RWPE2 (cell line): ENCODE data around the gene PPM1H.

Experiments
- ATAC-seq: fragments of 200-7000 bp; cut with Tn5 transposase; 3 replicates; pipeline ENCODE4 v1.9.1; 2021; ENCODE audit warnings: low read depth
- DNase-seq: peaks from one replicate; pipeline ENCODE4 v3.0.0-alpha.2; 2020; ENCODE audit warnings: low spot score
- H3K27ac ChIP-seq: fragments of 450-650 bp; 2 replicates; pipeline ENCODE4 v1.5.1; 2017; ENCODE audit warnings: mild to moderate bottlenecking; ENCODE audit not compliant: poor library complexity, severe bottlenecking
- H3K27me3 ChIP-seq: fragments of 250-450 bp; sonication (Bioruptor Pico); 2 replicates; pipeline ENCODE4 v1.5.1; 2021; ENCODE audit warnings: mild to moderate bottlenecking, moderate library complexity; ENCODE audit not compliant: insufficient read depth, poor library complexity, severe bottlenecking
- H3K36me3 ChIP-seq: fragments of 250-450 bp; sonication (Bioruptor Pico); 2 replicates; pipeline ENCODE4 v1.5.1; 2020; ENCODE audit warnings: low read depth, mild to moderate bottlenecking, moderate library complexity
- H3K4me1 ChIP-seq: fragments of 250-450 bp; sonication (Bioruptor Pico); 2 replicates; pipeline ENCODE4 v1.5.1; 2021; ENCODE audit warnings: mild to moderate bottlenecking, moderate library complexity; ENCODE audit not compliant: insufficient read depth, poor library complexity, severe bottlenecking
- H3K4me3 ChIP-seq: fragments of 250-450 bp; sonication (Bioruptor Pico); 2 replicates; pipeline ENCODE4 v1.5.1; 2021; ENCODE audit warnings: mild to moderate bottlenecking, moderate library complexity; ENCODE audit not compliant: severe bottlenecking
- H3K9me3 ChIP-seq: fragments of 250-450 bp; sonication (Bioruptor Pico); 2 replicates; pipeline ENCODE4 v1.5.1; 2021; ENCODE audit warnings: mild to moderate bottlenecking, moderate library complexity; ENCODE audit not compliant: severe bottlenecking
- TF ChIP-seq, protein P1 (sequence below): fragments of 450-650 bp; IDR thresholded peaks from one replicate; pipeline ENCODE4 v1.5.1; 2017; ENCODE audit warnings: mild to moderate bottlenecking, moderate library complexity; ENCODE audit not compliant: poor library complexity, severe bottlenecking

The PPM1H gene

DNA sequence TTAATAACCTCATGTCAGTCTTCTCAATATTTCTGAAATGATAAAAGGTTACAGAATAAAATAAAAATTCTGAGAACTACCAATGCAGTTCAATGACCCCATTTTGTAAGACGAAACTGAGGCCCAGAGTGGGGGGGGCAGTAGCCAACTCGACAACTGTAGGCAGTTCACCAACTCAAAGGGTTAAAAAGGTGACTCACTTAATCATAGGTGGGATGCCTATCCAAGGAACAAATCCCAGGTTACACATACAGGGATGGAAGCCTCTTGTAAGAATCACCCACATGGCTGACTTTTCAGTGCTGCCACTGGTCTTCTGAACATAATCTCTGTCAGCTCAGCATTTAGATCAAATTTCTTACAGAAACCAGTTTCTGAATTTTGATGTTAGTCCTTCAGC, 10.9 kb downstream of the PPM1H start:
- ATAC-seq (no peak), DNase-seq (no peak)
- Histone ChIP-seq H3K27ac (no peak overlapping the region), H3K4me3 (no peak overlapping the region), H3K27me3 (peaks cover 16% of the 10 kb centered on the region), H3K9me3 (no peaks in the 10 kb centered on the region), H3K4me1 (peaks cover 2% of the 10 kb centered on the region), H3K36me3 (no peaks in the 10 kb centered on the region)
- TF ChIP-seq, protein P1, sequence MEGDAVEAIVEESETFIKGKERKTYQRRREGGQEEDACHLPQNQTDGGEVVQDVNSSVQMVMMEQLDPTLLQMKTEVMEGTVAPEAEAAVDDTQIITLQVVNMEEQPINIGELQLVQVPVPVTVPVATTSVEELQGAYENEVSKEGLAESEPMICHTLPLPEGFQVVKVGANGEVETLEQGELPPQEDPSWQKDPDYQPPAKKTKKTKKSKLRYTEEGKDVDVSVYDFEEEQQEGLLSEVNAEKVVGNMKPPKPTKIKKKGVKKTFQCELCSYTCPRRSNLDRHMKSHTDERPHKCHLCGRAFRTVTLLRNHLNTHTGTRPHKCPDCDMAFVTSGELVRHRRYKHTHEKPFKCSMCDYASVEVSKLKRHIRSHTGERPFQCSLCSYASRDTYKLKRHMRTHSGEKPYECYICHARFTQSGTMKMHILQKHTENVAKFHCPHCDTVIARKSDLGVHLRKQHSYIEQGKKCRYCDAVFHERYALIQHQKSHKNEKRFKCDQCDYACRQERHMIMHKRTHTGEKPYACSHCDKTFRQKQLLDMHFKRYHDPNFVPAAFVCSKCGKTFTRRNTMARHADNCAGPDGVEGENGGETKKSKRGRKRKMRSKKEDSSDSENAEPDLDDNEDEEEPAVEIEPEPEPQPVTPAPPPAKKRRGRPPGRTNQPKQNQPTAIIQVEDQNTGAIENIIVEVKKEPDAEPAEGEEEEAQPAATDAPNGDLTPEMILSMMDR = no peak

DNA sequence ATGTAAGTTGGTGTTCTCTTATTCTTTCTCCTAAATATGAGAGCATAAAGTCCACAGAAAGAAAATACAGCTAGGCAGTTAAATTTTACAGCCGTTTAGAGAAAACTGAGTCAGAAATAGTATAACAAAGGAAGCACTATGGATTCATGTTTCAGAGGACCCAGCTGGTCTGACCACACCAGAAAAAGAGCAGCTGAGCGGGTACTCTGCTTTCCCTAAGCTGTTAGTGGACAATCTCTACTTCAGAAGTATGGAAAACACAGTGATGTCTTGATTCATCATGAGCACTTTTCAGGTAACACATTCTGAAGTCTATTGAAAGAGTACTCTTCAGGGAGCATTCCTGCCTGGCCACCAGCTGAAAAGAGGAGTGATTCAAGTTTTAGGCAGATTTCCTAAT, 12.4 kb downstream of the PPM1H start:
- H3K36me3 ChIP-seq = no peaks in the 10 kb centered on the region
- peaks cover 20% of the 10 kb centered on the region for H3K27me3 ChIP-seq
- ATAC-seq = no peak
- TF ChIP-seq, protein P1 = no peak
- H3K4me1 ChIP-seq = peaks cover 2% of the 10 kb centered on the region
- H3K27ac ChIP-seq = no peak overlapping the region
- no peak for DNase-seq
- no peaks in the 10 kb centered on the region for H3K9me3 ChIP-seq
- no peak overlapping the region for H3K4me3 ChIP-seq

DNA sequence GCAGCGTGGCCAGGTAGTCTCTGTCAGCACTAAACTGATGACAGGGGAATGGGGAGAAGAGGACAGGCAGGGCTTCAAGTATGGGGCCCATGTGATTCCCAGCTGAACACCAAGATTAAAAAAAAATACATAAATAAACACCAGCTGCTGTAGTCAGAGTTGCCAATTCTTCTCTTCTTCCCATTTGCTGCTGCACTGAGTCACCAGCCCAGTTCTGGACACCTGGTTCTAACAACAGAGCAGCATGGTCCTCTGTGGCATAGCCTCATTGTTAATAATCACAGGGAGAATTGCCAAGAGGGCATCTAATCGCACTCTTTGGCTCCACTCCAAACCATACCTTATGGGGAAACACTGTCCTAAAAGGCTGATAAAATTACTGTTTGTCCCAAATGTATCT, 15.1 kb downstream of the PPM1H start:
- no peak overlapping the region for H3K4me3 ChIP-seq
- TF ChIP-seq, protein P1 = no peak
- H3K9me3 ChIP-seq = no peaks in the 10 kb centered on the region
- H3K36me3 ChIP-seq = no peaks in the 10 kb centered on the region
- no peak overlapping the region for H3K27ac ChIP-seq
- H3K27me3 ChIP-seq = peaks cover 21% of the 10 kb centered on the region
- DNase-seq (no peak), ATAC-seq (peak; percentile 76)
- peaks cover 2% of the 10 kb centered on the region for H3K4me1 ChIP-seq

DNA sequence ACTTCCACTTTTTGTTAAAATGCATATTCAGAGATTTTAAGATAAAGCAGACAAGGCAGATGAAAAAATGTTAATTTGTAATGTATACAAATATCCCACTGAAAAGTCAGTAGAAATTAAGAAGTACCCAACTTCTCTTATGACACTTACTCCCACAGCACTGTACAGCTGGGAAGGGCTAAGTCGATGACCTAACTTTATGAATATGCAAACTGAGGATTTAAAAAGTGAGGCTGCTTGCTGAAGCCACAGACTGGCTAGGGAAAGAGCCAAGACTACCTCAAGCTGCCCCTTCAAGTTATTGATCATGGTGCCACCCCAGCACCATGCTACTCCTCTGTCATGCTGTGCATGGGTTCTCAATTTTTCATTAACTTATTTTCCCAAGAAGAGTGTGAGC, 17.0 kb downstream of the PPM1H start:
- DNase-seq (no peak), ATAC-seq (no peak)
- Histone ChIP-seq H3K4me3 (no peak overlapping the region), H3K27ac (no peak overlapping the region), H3K9me3 (no peaks in the 10 kb centered on the region), H3K36me3 (no peaks in the 10 kb centered on the region), H3K27me3 (peaks cover 21% of the 10 kb centered on the region), H3K4me1 (peaks cover 2% of the 10 kb centered on the region)
- TF ChIP-seq, protein P1 = no peak

DNA sequence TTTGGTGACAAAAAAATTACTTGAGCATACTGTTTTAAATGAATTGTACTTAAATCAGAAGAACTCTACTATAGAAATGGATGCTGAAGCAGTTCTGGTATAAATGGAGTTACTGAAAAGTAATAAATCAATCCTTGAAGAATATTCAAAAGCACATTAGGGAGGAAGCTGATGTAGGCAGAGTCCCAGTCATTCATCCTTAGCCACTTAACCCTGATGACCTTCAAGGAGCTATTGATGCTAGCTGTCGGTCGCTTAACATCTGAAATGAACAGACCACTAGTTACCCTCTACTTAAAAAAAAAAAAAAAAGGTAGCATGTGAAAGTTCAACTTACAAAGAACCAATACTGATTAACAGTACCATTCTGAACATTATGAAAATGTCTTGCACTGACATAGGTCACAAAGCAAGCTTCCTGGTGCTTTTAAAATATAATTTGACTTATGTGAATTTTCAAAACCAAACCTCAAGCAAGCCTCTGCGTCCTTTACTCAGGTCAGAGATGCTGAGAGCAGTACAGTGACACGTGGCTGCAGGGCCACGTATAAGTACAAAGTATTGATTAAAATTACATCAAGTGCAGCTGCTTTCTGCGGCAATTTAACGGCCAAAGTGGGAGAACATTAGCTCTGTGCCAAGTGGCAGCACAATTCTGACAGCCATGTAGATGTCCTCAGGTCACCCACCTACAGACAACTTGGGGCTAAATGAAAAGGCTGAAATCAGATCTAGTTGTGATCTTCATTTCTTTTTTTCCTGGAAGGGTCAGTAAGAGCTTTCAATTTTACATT, 18.1 kb downstream of the PPM1H start:
- no peak overlapping the region for H3K27ac ChIP-seq
- DNase-seq (no peak), ATAC-seq (no peak)
- peaks cover 21% of the 10 kb centered on the region for H3K27me3 ChIP-seq
- no peaks in the 10 kb centered on the region for H3K36me3 ChIP-seq
- H3K9me3 ChIP-seq = no peaks in the 10 kb centered on the region
- peaks cover 2% of the 10 kb centered on the region for H3K4me1 ChIP-seq
- TF ChIP-seq, protein P1 = no peak
- no peak overlapping the region for H3K4me3 ChIP-seq
